ENCODE measurements around the gene GDF7.

Gene GDF7

DNA sequence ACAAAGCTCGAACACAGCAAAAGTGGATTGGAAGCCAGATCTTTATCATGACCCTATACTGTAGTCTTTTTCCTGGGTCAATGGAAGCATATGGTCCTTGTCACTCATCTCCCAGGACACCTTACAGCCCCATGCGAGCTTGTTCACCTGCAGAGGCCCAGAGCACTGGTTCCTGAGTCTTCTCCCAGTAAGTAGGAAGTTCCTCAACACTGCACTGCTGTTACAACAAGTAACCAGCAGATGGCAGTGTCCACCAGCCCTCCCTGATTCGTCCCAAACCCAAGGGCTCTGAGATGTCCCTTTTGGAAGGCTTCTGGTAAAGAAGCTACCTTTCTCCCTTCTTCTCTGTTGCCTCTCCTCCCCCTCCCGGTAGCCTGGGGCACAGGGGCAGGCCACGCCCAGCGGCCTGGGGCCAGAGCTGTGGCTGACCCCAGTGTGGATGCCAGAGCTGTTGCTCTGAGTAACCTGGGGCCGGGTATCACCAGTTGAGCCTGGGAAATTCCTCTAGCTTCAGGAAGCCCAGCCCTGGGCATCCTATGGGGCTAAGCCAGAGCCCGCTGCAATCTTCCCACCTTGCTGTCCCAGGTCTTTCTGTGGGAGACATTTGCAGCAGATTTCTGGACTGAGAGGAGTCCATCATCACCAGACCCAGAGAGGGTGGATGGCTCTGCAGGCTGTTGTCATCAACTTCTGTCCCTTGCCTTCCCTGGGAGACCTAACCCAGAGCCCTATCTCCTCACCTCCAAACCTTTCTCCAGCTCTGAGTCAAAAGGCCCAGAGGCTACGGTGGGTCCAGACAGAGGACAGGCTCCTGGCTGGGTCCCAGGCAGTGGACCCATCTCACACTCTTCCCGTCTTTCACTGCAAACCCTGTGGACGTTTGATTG lies 5.3 kb upstream of the GDF7 start:
- DNase-seq (ENCODE audit: low read depth in 2 of 2) = peak; percentile 30 to 41

DNA sequence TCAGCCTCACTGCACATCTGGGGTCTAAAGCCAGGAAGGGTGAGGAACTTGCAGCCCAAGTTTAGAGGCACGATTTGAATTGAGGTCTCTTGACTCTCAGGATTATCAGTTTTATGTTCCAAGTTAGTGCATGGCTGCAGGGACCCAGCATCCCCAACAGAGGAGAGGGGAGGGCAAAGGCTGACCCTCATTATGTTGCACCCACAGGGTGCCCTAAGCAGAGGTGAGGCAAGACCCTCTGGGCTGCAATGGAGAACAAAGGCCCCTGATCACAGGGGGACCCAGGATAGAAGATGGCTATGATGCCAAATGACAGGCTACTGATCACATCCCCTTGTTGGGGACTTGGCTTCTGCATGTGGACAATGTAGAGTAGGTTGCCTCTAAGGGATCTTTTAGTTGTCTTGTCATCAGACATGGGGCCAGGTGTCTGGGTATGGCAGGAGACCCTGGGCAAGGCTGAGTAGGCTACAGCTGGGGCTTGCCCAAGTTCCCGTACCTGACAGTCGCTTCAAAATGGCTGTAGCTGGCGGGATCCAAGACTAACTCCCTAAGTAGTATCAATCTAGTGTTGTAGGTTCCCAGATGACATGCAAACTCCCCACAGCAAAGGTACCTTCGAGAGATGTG lies 4.5 kb upstream of the GDF7 start:
- no peak for DNase-seq (ENCODE audit: low read depth in 2 of 2)

DNA sequence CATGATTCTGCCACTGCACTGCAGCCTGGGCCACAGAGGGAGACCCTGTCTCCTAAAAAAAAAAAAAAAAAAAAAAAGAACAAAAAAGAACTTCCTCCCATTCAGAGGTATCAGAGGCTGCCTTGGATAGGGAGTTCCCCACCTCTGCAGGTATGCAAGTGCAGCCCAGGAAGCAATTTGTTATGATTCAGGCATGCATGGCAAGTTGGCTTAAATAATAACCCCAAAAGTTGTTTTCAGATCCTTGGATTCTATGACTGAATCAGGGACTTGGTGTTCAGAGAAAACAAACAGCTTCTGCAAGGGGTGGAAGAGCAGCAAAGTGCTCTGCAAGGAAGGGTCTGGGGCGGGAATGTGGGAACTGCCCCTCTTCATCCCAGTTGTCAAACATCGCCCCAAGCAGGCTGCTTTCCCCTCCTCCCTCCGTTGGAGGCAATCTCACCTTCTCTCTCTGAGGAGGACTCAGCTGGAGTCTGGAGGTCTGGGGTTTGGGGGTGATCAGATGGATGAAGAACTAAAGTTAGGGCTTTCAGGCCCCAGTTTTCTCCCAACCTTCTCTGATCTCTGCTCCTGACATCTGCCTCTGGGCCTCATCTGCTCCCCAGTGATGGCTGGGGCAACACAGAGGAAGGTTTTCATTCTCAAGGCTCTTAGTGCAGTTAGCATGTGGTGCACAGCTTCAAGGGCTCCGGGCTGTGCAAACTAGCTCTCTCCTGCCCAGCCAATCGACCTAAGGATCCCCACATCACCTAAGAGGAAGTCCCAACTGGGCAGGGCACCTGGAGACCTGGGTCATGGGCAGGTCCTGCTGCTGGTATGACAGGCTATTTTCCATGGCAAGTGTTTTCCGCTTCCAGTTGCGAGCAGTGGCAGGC lies 3.5 kb upstream of the GDF7 start:
- DNase-seq (ENCODE audit: low read depth in 2 of 2) = no peak

DNA sequence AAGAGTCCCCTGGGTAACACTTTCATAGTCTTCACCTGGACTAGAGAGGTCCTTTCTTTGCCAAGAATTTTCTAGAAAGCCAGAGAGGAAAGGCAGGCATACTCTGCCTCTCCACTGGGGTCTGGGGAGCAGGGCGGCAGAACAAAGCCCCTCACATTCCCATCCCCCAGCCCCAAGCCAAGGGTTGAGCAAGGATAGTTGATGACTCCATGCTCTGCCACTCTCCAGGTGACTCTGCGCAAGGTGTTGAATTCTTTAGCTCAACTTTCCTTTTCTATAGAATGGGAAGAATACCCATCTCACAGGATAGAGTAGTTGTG lies 2.9 kb upstream of the GDF7 start:
- DNase-seq (ENCODE audit: low read depth in 2 of 2) = no peak

DNA sequence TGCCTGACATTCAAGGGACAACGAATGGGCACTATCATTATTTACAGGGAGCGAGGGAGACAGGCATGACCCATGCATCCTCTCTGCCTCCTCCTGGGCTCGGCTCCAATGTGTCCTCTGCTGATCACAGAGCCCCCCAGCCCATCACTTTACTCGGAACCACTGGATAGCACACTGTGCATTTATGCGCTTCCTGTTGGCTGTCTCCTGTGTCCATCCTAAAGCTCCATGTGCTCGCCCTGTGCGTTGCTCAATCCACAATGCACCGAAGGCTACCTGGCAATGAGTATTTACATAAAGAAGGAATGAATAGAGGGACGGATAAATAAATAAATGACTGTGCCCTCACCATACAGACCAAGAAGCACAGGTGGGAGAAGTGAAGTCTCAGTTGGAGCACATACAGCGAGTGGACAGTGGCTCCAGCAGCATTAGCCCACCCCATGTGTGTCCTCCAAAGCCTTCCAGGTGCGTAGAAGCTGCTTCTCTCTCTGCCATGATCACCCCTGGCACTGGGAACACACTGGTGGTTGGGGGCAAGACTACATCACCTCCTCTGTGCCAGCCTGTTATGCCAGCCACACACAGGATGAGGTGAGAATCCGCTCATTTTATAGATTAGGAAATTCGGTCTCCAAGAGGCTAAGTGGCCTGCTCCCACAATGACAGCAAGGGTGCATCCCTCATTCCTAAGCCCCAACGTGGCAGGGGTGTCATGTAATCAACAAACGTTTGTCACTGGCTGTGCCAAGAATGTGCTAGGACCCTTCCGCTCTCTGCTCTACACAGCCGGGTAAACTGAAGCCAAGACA lies 2.3 kb upstream of the GDF7 start:
- no peak for DNase-seq (ENCODE audit: low read depth in 2 of 2)

DNA sequence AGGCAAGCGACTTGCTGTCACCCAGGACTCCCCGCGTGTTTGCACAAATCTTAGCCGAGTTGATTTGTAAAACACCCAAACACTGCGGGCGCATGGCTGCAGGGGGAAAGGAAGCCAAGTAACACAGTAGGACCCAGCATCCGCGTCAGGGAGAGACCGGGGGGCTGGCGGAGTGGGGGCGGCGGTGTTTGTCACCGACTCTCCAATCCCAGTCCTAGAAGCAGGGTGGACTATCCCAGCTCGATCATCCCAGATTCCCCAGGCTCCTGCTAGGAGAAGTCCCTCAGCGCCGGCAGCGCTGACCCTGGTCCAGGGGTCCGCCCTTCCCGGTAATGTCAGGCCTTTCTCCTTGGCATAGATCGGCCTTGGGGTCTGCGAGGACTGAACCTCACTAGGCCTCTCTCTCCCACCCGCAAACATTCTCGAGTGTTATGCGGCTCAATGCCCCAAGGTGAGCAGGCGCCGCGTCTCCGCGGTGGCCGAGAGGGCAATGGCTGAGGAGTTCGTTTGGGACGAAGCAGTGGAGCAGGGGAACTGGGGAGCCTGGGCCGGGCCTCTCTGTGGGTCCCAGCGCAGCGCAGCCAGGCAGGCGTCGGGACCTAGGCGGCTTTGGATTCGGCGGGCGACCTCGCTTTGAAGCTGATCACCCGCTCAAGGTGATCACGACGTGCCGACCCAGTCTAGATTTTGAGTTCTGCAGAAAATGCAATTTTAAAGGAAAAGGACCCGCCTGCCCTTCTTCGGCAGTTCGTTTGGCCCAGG lies 1.5 kb upstream of the GDF7 start:
- no peak for DNase-seq (ENCODE audit: low read depth in 2 of 2)

DNA sequence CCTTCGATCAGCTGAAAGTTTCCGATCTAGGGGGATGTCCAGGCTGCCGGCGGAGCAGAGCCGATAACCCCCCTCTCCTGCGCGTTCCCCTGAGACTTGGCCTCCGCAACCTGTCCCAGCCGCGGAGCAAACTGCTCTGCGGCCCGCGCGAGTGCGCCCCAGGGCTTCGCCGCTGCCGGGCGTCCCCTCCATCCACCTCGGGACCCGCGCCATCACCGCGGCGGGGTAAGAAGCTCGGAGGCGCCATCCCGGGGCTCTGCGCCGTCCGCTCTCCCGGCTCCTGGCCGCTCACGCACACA lies 990 bp upstream of the GDF7 start:
- no peak for DNase-seq (ENCODE audit: low read depth in 2 of 2)

DNA sequence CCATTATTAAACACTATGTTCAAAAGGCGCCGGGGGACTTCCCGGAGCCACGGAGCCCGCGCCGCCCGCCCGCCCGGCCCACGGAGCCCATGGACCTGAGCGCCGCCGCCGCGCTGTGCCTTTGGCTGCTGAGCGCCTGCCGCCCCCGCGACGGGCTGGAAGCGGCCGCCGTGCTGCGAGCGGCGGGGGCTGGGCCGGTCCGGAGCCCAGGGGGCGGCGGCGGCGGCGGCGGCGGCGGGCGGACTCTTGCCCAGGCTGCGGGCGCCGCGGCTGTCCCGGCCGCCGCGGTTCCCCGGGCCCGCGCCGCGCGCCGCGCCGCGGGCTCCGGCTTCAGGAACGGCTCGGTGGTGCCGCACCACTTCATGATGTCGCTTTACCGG lies 197 bp downstream of the GDF7 start:
- no peak for DNase-seq (ENCODE audit: low read depth in 2 of 2)

DNA sequence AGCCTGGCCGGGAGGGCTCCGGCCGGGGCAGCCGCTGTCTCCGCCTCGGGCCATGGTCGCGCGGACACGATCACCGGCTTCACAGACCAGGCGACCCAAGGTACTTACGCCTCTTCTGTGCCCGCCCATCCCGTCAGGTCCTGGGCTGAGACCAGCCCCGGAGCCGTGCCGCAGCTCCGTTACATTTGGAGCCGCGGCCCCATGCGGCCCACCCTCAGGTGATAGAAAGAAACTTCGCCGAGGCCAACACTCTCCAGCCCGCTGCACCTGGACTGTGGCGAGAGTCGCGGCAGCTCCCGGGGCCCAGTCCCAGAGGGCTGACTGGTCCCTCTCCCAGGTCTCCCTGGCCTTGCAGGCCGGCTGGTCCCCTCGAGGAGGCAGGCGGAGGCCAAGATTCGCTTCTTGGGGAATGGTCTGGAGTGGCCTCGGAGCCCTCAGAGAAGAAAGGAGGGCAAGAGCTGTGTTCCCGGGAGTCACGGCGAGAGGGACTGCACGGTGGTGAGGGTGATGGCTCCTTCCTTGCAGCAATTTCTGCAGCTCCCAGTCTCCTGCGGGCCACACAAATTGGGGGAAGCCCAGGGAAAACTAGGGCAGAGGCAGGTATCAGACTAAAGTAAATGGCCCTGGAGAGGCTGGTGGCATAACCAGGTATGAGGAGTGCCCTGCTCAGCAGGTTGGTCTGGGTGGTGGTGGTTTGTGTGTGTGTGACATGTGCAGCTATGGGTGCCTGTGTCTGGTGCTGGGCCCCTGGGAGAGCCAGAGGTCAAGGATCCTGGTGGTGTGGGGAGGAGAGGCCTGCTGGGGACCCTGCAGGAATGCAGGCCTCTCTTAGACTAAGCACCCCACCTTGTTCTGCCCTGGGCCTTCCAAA lies 822 bp downstream of the GDF7 start:
- DNase-seq (ENCODE audit: low read depth in 2 of 2) = no peak

DNA sequence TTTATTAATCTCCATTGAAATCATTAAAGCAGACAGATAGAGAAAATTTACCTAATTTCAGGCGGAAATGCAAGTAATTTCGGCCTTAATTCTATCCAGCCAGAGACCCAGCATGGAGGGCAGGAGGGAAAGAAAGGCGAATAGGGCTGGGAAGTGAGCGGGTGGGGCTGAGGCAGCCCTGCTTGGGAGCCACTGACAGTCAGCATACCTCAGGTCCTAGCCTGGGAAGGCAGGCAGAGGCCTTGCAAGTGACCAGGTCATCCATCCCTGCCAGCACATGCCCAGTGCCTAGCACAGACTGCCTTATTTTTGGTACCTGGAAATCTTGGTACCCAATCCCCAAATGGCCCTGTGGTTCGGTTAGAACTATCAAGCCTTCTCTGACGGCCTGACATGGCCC lies 1.5 kb downstream of the GDF7 start:
- no peak for DNase-seq (ENCODE audit: low read depth in 2 of 2)

DNA sequence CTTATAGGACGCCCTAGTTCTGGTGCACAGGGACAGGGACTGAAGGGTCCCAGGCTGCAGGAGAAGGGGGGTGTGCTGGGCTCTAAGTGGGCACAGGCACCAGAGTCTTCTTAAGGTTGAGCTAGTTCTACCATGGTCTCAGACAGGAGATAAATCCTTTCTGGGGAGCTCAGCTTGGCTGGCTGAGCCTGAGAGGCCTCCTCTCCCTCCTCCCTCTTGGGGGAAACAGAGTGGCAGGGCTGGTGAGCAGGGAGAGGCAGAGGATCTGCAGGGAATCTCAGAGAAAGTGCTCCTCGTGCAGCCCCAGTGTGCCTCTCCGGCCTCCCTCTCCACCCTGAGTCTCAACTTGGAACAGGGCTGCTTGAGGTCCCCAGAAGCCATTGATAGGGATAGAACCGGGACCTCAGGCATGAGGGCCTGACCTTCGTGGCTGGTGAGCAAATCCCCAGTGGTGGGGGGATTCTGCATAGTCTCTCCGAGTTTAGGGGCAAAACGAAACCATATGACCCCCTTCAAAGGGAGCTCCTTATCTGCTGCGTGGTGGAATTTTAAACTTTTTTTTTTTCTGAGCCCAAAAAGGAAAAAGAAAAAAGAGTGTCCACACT lies 2.0 kb downstream of the GDF7 start:
- no peak for DNase-seq (ENCODE audit: low read depth in 2 of 2)

DNA sequence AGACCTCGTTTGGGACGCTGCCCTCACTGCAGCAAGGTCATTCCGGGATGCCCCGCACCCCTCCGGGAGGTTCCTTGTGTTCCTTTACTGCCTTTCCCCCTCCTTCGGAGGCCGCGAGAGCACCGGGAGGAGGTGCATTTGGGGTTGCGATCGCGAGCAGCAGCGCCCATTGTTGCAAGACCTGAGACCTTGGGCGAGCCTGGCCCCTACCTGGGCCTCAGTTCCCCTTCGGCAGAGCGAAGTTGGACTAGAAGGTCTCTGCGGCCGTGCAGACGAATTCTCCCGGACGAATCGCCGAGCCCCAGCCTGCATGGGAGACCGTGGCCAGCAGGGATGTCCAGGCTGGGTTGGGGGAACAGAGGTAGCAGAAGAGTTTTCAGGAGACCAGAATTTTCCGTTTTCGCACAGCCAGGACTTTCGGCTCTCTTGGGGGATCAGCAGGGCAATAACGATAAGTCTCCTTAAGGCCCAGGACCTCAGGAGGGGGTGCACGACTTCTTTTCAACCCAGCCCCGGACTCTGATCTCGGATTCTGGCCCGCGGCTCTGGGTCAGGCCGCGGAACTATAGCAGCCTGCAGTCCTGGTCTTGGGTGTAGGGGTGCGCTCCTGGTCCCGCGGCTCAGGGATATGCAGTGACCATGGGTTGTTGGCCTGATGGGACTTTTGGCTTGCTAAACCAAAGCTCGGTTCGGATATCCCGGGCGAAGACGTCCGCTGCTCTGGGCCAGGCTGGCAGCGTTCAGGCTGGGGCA lies 2.8 kb downstream of the GDF7 start:
- DNase-seq (ENCODE audit: low read depth in 2 of 2) = no peak

DNA sequence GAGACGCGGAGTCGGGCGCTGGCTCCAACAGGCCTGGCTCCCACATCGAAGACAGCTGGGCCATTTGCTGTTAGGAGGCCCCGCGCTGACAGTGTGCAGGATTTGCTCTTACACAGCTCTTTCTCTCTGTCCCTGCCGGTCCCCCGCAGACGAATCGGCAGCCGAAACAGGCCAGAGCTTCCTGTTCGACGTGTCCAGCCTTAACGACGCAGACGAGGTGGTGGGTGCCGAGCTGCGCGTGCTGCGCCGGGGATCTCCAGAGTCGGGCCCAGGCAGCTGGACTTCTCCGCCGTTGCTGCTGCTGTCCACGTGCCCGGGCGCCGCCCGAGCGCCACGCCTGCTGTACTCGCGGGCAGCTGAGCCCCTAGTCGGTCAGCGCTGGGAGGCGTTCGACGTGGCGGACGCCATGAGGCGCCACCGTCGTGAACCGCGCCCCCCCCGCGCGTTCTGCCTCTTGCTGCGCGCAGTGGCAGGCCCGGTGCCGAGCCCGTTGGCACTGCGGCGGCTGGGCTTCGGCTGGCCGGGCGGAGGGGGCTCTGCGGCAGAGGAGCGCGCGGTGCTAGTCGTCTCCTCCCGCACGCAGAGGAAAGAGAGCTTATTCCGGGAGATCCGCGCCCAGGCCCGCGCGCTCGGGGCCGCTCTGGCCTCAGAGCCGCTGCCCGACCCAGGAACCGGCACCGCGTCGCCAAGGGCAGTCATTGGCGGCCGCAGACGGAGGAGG lies 3.5 kb downstream of the GDF7 start:
- no peak for DNase-seq (ENCODE audit: low read depth in 2 of 2)

DNA sequence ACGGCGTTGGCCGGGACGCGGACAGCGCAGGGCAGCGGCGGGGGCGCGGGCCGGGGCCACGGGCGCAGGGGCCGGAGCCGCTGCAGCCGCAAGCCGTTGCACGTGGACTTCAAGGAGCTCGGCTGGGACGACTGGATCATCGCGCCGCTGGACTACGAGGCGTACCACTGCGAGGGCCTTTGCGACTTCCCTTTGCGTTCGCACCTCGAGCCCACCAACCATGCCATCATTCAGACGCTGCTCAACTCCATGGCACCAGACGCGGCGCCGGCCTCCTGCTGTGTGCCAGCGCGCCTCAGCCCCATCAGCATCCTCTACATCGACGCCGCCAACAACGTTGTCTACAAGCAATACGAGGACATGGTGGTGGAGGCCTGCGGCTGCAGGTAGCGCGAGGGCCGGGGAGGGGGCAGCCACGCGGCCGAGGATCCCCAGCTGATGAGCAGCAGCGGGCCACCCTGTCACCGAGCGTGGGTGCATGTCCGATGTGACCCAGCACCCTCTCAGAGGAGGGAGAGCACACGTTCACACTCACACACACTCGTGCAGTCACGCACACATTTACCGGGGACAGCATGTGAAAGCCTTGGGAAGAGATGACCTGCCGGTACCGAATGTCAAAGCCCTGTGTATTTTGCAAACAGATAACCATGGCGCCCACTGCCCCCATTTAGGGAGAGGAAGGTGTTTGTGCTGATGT lies 4.2 kb downstream of the GDF7 start:
- no peak for DNase-seq (ENCODE audit: low read depth in 2 of 2)

DNA sequence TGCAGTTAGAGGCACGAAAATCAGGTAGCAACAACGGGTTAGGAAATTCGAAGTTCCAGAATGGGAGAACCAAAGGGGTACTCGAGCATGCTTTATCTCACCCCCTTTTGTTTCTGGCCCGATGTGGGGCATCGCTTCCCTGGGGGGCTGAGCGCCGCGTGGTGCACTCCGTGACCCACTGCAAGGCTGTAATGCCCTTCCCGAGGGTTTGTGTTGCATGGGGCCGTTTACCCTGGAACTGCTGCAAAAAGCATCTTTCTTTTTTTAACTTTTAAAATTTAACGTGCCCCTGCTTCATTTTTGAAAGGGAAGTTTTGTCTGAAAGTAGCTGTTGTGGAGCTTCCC lies 4.8 kb downstream of the GDF7 start:
- no peak for DNase-seq (ENCODE audit: low read depth in 2 of 2)

DNA sequence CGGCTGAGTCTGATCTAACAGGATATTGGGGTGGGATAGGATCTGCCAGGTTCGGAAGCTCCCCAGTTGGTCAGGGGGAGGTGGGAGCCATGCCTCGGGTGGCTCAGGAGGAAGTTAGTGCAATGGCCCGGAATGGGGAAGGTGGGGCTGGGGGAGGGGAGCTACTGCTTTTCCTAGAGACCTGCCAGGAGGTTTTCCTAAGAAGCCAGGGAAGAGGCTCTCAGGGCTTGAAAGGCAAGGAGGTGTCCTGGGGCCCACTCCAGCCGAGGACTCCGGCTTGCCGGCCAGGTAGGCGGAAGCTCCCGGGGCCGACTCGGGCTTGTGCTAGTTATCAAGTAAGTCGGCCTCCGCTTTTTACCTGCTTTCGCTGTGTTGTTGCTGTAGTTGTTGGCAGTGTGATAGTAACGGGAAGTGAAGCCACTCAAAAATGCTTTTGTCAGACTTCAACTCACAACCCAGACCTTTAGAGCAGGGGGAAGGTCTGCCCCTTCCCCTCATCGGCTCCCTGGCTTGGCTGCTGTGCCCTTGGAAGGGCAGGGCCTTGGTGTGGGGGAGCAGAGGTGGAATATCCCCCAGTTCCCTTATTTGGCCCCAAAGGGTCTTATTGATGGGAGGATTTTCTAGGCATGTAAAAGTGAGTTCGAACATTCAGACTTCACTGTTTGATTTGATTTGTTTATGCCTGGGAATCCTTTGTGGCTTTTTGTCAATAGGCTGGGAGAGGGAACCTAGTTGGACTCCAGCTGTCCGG lies 5.4 kb downstream of the GDF7 start:
- no peak for DNase-seq (ENCODE audit: low read depth in 2 of 2)

DNA sequence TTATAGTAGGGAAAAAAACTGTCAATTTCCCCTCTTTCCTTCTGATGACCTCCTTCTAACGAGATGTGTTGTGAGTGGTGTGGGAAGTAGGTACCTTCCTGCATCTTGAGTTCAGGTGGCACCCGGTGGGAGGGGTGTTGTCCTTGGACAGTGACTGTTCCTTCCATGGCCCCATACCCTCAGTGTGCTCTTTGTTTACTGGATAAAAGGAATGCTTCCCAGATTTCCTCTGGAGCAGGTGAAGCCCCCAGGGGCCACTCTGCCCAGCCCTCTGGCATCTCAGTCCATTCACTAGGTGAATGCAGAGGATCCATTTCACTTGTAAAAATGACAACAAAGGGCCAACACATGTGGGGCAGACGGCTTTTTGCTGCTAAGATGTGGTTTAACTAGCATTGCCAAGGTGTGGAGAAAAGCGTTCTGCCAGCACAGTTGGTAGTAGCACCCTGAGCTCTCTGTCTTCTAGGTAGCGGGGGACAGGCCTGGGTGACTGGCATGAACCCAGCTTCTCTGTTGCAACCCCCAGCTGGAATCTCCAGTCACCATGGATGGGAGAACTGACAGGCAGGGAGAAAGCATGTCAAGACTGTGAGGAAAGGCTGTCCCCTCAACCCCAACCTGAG lies 6.9 kb downstream of the GDF7 start:
- DNase-seq (ENCODE audit: low read depth in 2 of 2) = no peak
